Colonic mucosa (tissue), 4 donors: ENCODE results near the gene MOB3B. TPM values are rescaled to one million over a fixed set of nuclear protein-coding genes. Genes with fewer than 3 reads are reported as not detected.
A peak's percentile ranks its signal among the peaks of the same experiment; 100 is the strongest.

Experiments used
- DNase-seq: peaks from one replicate; pipeline ENCODE4 v3.0.0-alpha.2; 2020
- H3K27ac ChIP-seq: fragments of 200-600 bp; one replicate; pipeline ENCODE4 v1.8.0; 2021
- H3K27me3 ChIP-seq: fragments of 200-600 bp; one replicate; pipeline ENCODE4 v1.8.0; 2021
- H3K36me3 ChIP-seq: fragments of 200-600 bp; one replicate; pipeline ENCODE4 v1.8.0; 2021
- H3K4me1 ChIP-seq: fragments of 200-600 bp; one replicate; pipeline ENCODE4 v1.8.0; 2021; ENCODE audit warnings: mild to moderate bottlenecking
- H3K4me3 ChIP-seq: fragments of 200-600 bp; one replicate; pipeline ENCODE4 v1.8.0; 2021
- H3K9ac ChIP-seq, 2 donors: one replicate each; pipeline ENCODE4 v1.7.0; 2013; ENCODE audit warnings: control low read depth in 2 of 2, low read depth in 2 of 2, low read length in 2 of 2
- H3K9me3 ChIP-seq: fragments of 200-600 bp; one replicate; pipeline ENCODE4 v1.8.0; 2021
- CTCF ChIP-seq: fragments of 200-600 bp; IDR thresholded peaks from one replicate; pipeline ENCODE4 v1.8.0; 2022; ENCODE audit warnings: antibody characterized with exemption, mild to moderate bottlenecking
- intact Hi-C: fragments of 100-400 bp; cut with DNase I; formaldehyde crosslinking; loops from one replicate; pipeline ENCODE4 v1.14.1; 2022
- total RNA-seq, 2 donors: library from RNA; stranded (reverse); fragmentation: NEBNext Ultra II Directional in 1 of 2; extraction: Animal tissue kit (Norgen Biotek cat#: 25700) in 1 of 2; gene quantifications; one replicate each; pipeline ENCODE4 v1.2.1, GENCODE V29; 2021
- donor health status: healthy.
- donor health status: DM: no; HTN: no; CAD: no.
- donor health status: DM: no; HTN: no; CAD: no.

Gene MOB3B
- total RNA-seq, 2 donors from 2014 or later: 35.8 to 39.6 TPM

DNA sequence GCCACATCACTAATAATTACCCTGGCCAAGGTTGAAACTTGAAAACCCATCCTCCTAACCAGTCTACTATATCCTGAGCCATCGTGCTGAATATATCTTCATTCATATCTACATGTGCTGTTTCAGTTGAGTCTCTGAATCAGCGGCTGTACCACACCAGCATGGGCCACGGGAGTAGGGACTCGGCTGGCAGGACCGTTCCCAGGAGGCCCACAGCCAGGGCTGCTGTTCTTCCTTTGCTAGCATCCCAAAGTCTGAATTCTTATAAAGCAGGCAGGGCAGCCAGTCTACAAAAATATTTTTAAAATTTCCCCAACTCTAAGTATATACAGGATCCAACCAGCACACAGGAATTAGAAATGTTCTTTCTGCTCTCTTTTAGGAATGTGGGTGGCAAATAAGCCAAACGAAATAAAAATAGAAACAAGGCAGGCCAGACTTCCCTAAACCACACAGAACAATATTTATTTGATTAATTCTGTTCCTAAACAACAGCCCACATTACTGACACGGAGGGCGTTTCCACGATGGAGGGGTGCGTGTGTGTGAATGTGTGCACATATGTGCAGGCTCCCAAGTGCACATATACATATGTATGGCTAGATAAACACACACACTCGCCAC, 189.8 kb downstream of the MOB3B start:
- no peak for DNase-seq
- no peak overlapping the region for H3K9ac ChIP-seq
- no peaks in the 10 kb centered on the region for H3K27me3 ChIP-seq
- H3K27ac ChIP-seq: no peak overlapping the region
- peaks cover 3% of the 10 kb centered on the region for H3K4me1 ChIP-seq
- intact Hi-C loops: loop anchor here (10.0 kb wide), 1 partner anchor 125 kb away; no protein-coding TSS in a partner anchor
- no peak for TF ChIP-seq CTCF
- H3K36me3 ChIP-seq: no peaks in the 10 kb centered on the region
- no peaks in the 10 kb centered on the region for H3K9me3 ChIP-seq
- no peak overlapping the region for H3K4me3 ChIP-seq

DNA sequence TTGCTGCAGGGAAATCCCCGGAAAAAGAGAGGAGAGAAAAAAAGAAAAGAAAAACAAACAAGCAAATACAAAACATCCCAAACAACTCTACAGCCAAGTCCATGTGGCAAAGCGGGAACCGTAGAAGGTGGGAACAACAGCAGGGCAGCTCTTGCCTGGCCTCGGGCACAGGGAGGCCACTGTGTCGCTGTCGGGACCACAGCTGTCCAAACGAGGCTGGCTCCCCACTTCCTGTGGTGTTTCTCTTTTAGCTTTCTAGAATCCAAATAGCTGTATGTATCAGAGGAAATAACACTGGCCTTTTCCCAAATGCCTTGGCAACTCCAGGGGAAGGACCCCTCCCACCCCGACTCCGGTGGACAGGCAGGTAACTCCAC, 191.1 kb downstream of the MOB3B start:
- Histone ChIP-seq H3K4me3 (no peak overlapping the region), H3K9me3 (no peaks in the 10 kb centered on the region), H3K27ac (peak overlapping the region; percentile 74), H3K9ac (peak overlapping the region in 1 of 2 donors; percentile 1), H3K27me3 (no peaks in the 10 kb centered on the region), H3K4me1 (peaks cover 3% of the 10 kb centered on the region), H3K36me3 (no peaks in the 10 kb centered on the region)
- intact Hi-C loops: loop anchor here (10.0 kb wide), 1 partner anchor 126 kb away; no protein-coding TSS in a partner anchor
- no peak for DNase-seq
- TF ChIP-seq CTCF: no peak

DNA sequence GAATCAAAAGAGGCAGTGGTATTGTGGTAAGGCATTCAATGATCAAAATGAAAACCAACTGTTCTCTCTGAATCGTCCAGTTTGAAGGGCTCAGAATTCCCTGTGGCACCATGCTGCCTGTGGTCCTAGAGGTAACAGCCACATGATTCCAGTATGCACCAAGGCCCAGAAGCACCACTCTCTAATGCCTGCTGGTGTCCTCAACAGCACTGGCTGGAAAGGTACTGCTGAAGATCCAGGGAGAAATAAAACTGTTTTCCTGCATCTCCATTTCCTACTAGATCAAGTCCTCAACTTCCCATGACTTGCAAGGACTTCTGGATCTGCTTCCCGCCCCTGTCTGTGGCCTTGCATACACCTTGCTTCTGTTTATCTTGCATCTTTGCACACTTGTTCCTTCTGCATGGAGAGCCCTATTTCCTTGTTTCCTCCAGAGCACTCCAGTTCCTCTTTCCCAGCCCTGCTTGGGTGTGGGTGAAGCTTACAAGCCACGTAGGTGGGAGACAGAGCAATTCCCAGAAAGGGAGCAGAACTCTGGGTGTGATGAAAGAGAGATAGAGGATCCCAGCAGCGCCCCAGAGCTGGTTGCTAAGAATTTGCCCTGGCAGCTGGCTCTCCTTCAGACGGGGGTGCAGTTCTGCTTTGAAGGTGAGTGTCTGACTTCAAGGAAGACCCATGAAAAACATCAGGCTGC, 191.6 kb downstream of the MOB3B start:
- DNase-seq: peak; percentile 65
- no peak for TF ChIP-seq CTCF

GRCh38 chr9:27337236-27337635, 192.4 kb downstream of the MOB3B start:
- DNase-seq: no peak
- no peaks in the 10 kb centered on the region for H3K36me3 ChIP-seq
- no peak overlapping the region for H3K4me3 ChIP-seq
- intact Hi-C loops: loop anchor here (10.0 kb wide), 1 partner anchor 128 kb away; no protein-coding TSS in a partner anchor
- no peaks in the 10 kb centered on the region for H3K9me3 ChIP-seq
- H3K9ac ChIP-seq: peak overlapping the region in 1 of 2 donors; percentile 1
- peaks cover 3% of the 10 kb centered on the region for H3K4me1 ChIP-seq
- peak overlapping the region; percentile 74 for H3K27ac ChIP-seq
- no peaks in the 10 kb centered on the region for H3K27me3 ChIP-seq
- no peak for TF ChIP-seq CTCF

More for the DNA sequence above, 191.6 kb downstream of the MOB3B start:
- Histone ChIP-seq H3K36me3 (no peaks in the 10 kb centered on the region), H3K9me3 (no peaks in the 10 kb centered on the region), H3K9ac (peak overlapping the region in 1 of 2 donors; percentile 1), H3K4me3 (no peak overlapping the region), H3K27me3 (no peaks in the 10 kb centered on the region), H3K27ac (peak overlapping the region; percentile 74), H3K4me1 (peaks cover 3% of the 10 kb centered on the region)
- intact Hi-C loops: loop anchor here (10.0 kb wide), 1 partner anchor 127 kb away; no protein-coding TSS in a partner anchor

- Histone ChIP-seq H3K27ac (no peak overlapping the region), H3K36me3 (no peaks in the 10 kb centered on the region), H3K9ac (no peak overlapping the region), H3K4me3 (no peak overlapping the region), H3K27me3 (no peaks in the 10 kb centered on the region), H3K9me3 (no peaks in the 10 kb centered on the region), H3K4me1 (peaks cover 3% of the 10 kb centered on the region)
- no peak for DNase-seq
- intact Hi-C loops: loop anchor here (10.0 kb wide), 1 partner anchor 128 kb away; no protein-coding TSS in a partner anchor
- TF ChIP-seq CTCF: no peak
Measured at GRCh38 chr9:27336829-27337228, 192.8 kb downstream of the MOB3B start.
